DND-41 (cell line): Measurements from ENCODE around the gene PAIP2.
A peak's percentile ranks its signal among the peaks of the same experiment; 100 is the strongest.

Experiments used
- EZH2 ChIP-seq: IDR thresholded peaks from 3 replicates; pipeline ENCODE4 v1.6.1; 2012; ENCODE audit warnings: borderline replicate concordance, low read depth, mild to moderate bottlenecking, moderate library complexity, low read length, inconsistent platforms; ENCODE audit not compliant: severe bottlenecking
- TF ChIP-seq, protein P1 (sequence below): IDR thresholded peaks from 2 replicates; pipeline ENCODE4 v1.5.1; 2012; ENCODE audit warnings: borderline replicate concordance, low read length, moderate library complexity, mild to moderate bottlenecking; ENCODE audit not compliant: poor library complexity, severe bottlenecking; ENCODE audit errors: extremely low read depth

DNA sequence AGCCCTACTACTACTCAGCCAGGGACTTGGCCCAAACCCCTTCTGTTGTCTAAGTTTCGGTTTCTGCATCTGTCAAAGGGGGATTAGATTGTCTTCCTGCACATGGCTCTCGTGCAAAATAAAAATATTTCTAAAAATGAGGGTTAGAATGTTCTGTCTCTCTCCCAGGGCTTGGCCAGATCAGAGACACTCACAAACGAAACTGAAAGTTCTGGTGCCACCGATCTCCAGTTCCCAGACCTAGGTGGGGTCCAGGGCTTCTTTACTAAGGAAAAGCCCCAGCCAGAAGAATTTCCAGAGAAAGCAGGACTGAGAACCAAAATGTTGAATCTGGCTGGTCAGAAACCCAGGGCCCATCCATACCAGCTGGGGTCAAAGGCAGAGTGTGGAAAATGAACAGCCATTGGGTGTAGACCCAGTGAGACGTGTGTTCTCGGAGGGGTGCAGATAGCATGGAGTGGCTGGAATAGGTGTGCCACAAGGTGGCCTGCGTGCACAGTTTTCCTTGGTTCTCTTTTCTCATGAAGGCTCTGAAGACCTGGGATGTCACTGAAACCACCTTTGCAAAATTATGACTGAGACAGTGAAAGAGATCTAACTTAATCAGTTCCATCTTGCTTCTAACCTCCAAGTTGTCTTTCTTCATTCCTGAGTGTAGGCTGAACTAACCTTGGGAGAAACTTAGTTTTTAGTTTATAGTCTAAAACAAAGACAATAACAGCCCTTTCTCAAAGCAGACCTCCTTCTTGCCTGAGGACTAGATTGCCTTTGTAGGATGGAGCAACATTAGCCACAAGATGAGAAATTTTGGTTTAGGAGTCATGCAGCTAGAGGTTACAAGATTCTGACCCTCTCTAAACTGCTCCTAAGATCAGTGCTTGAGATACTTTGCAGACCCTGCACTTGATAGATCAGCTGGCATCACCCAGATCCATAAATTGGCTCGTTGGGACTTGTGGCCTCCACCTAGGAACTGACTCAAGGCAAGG is 43.7 kb downstream of the PAIP2 start:
- no peak for TF ChIP-seq EZH2
- TF ChIP-seq, protein P1, sequence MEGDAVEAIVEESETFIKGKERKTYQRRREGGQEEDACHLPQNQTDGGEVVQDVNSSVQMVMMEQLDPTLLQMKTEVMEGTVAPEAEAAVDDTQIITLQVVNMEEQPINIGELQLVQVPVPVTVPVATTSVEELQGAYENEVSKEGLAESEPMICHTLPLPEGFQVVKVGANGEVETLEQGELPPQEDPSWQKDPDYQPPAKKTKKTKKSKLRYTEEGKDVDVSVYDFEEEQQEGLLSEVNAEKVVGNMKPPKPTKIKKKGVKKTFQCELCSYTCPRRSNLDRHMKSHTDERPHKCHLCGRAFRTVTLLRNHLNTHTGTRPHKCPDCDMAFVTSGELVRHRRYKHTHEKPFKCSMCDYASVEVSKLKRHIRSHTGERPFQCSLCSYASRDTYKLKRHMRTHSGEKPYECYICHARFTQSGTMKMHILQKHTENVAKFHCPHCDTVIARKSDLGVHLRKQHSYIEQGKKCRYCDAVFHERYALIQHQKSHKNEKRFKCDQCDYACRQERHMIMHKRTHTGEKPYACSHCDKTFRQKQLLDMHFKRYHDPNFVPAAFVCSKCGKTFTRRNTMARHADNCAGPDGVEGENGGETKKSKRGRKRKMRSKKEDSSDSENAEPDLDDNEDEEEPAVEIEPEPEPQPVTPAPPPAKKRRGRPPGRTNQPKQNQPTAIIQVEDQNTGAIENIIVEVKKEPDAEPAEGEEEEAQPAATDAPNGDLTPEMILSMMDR: peak; percentile 58
